Measurements from ENCODE around the gene GNB2.
"Not testable (repeated sequence)": the region's sequence is repeated elsewhere in the genome, so short reads cannot be mapped to it uniquely, and the experiment has no call there.

Gene GNB2

GRCh38 chr7:100682228-100682741 is 8.7 kb downstream of the GNB2 start:
- no peak for DNase-seq

- DNase-seq: no peak
Observed at GRCh38 chr7:100682991-100683658, 9.6 kb downstream of the GNB2 start.

- no peak for DNase-seq
Observed at GRCh38 chr7:100683659-100684533, 10.4 kb downstream of the GNB2 start.

- no peak for DNase-seq
Observed at GRCh38 chr7:100684534-100685042, 11.0 kb downstream of the GNB2 start.

DNA sequence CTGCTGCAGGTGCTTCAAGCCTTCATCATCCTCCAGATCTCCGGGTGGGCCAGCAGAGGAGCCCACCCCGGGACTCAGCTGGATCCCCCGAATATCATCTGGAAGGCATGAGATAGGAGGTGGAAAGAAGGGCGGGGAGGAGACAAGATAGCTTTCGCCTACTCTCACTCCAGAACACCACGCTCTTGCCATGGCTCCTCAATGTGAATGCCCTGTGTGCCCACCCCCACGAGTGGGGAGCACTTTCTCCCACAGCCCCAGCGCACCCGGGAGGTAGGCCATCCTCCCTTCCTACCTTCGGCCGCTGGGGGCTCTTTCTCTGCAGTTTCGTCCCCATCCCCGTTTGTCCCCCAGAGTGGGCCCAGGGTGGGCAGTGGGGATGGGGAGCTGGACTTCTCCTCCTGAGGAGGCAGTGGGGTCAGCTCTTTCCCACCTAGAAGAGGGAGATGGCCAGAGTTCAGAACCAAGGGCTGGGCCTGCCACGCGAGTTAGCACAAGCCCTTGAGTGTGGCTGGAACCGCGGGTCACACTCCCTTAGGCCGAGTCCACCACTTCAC is 11.6 kb downstream of the GNB2 start:
- DNase-seq: no peak

- DNase-seq: no peak
Observed at GRCh38 chr7:100685631-100686145, 12.1 kb downstream of the GNB2 start.

GRCh38 chr7:100686201-100686821 is 12.8 kb downstream of the GNB2 start:
- DNase-seq: no peak

DNA sequence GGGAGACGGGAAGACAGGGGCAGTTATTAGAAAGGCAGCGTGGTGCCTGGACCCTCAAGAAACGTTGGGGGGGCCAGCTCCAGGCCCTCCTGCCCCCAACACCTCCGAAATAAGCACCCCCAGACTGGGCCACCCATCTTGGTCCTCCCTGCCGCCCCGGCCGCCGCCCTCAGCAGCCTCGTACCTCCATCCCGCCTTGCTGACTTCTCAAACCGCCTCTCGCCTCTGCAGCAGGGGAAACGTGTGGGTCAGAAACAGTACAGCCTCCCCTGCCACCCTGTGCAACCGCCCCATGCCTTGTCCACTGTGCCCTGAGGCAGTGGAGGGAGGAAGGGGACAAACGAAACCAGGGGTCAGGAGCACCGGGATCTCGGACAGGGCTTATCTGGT is 13.3 kb downstream of the GNB2 start:
- no peak for DNase-seq

DNA sequence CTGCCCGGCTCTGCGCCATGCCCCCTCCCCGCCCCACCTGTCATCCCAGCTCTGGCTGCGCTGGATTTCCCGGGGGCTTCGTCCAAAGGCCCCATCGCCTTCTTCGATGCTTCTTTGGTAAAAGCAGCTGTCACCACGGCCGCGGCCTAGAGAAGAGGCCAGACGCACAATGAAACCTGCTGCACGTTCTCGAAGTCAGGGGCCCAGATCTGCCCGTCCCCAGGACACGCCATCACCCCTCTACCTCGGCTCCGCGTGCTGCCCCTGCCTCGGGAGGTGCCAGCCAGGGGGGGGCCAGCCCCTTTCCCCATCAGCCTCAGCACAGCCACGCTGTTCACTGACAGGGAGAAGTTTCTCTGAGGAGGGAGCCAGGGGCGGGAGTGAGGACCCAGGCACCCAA is 13.7 kb downstream of the GNB2 start:
- DNase-seq: no peak

GRCh38 chr7:100687751-100688300 is 14.3 kb downstream of the GNB2 start:
- no peak for DNase-seq

- no peak for DNase-seq
Observed at GRCh38 chr7:100688326-100688860, 14.9 kb downstream of the GNB2 start.

DNA sequence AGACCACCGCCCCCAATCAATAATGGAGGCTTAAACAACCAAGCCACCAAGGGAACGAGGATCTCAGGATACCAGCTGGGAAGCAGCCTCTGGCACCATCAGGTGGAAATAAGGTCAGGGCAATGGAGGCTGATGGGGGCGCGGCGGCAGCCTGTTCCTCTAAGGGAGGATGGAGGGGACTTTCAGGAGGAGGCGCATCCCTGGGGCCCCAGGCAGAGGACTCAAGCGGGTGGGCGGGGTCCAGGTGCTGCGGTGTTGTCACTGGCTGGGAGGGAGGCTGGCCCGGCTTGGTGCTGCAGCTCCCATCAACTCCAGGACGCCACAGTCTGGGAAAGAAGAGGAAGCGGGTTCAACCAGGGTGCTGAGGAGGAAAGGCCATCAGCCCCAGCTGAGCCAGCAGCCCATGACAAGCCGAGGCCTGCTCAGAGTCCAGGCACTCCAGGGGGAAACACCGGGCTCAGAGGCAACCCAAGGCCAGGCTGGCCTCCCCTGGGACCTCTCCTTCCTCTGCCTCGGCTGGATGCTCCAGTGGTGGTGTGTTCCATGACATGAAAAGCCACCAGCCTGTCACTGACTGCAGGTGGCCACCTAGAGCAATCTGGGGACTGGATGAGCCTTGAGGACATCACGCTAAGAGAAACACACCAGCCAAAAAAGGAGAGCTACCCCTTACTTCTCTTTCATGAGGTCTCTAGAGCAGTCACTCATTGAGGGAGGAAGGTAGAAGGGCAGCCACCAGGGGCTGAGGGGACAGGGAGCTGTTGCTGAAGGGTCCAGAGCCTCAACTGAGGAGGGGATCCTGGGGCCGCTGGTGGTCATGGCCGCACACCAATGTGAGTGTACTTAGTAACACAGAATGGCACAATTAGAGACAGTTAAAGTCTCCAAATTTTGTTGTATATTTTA is 15.9 kb downstream of the GNB2 start:
- no peak for DNase-seq

- peak; percentile 73 for DNase-seq
Observed at GRCh38 chr7:100691676-100692577, 18.4 kb downstream of the GNB2 start.

- DNase-seq: no peak
Observed at GRCh38 chr7:100692578-100692961, 19.0 kb downstream of the GNB2 start.

DNA sequence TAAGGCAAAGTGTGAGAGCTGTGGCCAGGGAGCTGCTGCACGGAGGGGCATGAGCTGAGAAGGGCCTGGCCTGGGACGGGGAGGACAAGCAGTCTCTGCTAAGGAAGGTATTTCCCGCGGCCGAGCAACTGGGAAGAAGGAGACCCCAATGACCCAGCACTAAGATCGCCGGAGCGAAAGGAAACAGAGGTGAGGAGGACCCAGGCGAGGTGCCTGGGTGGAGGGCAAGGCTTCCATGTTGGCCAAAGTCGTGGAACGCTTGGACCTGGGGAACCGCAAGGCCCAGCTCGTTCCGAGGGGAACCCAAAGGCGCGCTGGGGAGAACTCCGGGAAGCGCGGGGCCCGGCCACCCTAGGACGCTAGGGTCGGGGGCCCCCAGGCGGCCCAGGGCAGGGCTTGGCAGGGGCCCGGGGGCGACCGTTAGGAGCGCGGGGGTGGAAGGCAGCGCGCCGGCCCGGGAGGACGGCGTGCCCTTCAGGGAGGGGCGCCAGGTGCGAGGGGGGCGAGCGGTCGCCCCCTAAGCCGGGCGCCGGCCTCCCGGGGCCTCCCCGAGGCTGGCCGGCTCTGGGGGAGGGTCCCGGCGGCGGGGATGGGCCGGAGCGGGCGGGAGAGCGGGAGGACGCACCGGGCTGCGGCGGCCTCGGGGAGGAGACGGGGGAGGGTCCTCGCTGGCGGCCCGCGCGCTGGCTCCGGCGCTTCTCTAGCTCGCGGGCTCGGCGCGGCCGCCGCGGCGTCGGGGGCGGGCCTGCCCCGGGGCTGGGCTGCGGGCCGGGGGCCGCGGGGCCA is 20.0 kb downstream of the GNB2 start:
- no peak for DNase-seq

DNA sequence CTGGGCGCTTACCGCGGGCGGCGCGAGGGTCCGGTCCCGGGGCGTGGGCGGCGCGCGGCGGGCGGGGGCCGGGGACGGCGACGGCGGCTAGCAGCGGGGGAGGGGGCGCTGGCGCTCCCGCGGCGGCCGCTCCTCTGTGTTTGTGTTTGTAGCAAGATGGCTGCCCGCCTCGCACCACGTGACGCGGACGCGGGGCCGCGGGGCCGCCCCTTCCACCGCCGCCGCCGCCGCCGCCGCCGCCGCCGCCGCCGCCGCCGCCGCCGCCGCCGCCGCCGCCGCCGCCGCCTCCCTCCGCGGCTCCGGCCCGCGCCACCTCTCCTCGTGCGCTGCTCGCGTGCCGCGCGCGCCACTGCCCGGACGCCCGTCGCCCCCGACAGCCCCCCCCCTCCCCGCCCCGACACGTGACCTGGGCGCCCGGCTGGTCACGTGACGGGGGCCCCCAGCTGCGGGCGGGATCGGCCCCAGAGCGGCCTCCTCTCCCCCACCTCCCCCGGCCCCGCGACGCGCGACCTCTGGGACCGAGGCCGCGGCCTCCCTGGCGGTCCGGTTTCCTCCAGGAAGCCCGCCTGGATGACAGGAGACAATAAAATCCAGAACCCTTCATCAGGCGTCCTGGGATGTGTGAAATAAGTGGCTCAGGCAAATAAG is 20.7 kb downstream of the GNB2 start, which contains the start of gene GIGYF1:
Gene GIGYF1, minus strand, starts transcription at position 153 of the 648 bp plus-strand sequence. CDS start 6,012 bp downstream, outside the sequence.
- peak; percentile 58 for DNase-seq

GRCh38 chr7:100696123-100696521 is 22.6 kb downstream of the GNB2 start:
- DNase-seq: no peak

DNA sequence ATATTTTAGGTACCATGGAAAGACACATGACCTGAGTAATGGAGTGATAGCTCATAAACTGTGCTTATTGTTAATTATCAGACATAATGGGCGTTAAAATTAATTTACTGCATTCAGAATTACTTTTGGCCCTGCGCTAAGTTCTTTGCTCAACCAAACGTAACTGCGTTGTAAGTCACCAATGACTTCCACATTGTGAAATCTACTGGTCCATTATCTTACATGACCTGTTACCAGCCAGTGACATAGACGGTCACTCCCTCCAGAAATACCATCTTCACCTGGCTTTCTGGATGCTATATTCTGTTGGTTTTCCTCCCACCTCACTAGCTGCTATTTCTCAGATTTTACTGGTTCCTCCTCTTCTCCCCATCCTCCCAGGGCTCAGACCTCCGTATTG is 25.5 kb downstream of the GNB2 start:
- no peak for DNase-seq

GRCh38 chr7:100701089-100701488 is 27.5 kb downstream of the GNB2 start:
- DNase-seq: not testable (repeated sequence)

Data from activated CD4-positive, alpha-beta T cell treated with anti-CD3 and anti-CD28 coated beads for 1 hour (primary cell).